Stimulated activated CD4-positive, alpha-beta T cell treated with anti-CD3 and anti-CD28 coated beads, Interleukin-1b, Interleukin-23, amount 100 ng/mL, for 48 hours (primary cell): Measurements from ENCODE around the gene NLGN2.

Experiments used
- DNase-seq: peaks from one replicate; pipeline ENCODE4 v3.0.0-alpha.2; 2020

NLGN2 gene

DNA sequence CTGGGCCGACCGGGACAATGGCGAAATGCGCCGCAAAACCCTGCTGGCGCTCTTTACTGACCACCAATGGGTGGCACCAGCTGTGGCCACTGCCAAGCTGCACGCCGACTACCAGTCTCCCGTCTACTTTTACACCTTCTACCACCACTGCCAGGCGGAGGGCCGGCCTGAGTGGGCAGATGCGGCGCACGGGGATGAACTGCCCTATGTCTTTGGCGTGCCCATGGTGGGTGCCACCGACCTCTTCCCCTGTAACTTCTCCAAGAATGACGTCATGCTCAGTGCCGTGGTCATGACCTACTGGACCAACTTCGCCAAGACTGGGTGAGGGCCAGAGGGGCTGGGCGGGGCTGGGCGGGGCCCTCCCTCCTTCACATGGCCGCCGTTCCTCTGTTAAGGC is 8.1 kb downstream of the NLGN2 start:
- DNase-seq: no peak

- DNase-seq: no peak
Measured at GRCh38 chr17:7416323-7416722, 8.7 kb downstream of the NLGN2 start.

DNA sequence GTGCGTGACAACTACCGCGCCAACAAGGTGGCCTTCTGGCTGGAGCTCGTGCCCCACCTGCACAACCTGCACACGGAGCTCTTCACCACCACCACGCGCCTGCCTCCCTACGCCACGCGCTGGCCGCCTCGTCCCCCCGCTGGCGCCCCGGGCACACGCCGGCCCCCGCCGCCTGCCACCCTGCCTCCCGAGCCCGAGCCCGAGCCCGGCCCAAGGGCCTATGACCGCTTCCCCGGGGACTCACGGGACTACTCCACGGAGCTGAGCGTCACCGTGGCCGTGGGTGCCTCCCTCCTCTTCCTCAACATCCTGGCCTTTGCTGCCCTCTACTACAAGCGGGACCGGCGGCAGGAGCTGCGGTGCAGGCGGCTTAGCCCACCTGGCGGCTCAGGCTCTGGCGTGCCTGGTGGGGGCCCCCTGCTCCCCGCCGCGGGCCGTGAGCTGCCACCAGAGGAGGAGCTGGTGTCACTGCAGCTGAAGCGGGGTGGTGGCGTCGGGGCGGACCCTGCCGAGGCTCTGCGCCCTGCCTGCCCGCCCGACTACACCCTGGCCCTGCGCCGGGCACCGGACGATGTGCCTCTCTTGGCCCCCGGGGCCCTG is 9.5 kb downstream of the NLGN2 start:
- DNase-seq: no peak

- DNase-seq: no peak
Measured at GRCh38 chr17:7418472-7419152, 11.0 kb downstream of the NLGN2 start.

GRCh38 chr17:7419819-7420610 is 12.4 kb downstream of the NLGN2 start, which contains the start of gene SPEM1:
SPEM1 (plus strand) TSS chr17:7420324; CDS start chr17:7420385, 61 bp downstream.
- no peak for DNase-seq

GRCh38 chr17:7421186-7421585 is 13.5 kb downstream of the NLGN2 start:
- no peak for DNase-seq

DNA sequence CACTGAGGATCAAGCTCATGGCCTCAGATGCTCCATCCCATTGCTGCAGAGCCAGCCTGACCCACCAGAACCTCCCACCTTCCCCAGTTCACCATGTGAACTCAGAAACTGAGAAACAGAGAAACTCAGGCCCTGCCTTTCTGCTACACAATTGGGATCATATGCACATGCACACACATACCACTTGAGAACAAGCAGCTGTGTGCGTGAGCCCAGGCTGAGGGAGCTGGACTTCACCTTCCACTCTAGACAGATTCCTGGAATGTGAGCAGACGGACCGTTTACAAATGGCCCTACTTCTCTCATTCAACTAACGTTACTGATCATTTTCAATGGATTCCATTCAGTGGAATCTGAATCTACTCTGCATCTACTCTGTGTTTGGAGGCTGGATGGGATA is 16.0 kb downstream of the NLGN2 start:
- no peak for DNase-seq

- no peak for DNase-seq
Measured at GRCh38 chr17:7425316-7425715, 17.7 kb downstream of the NLGN2 start, which contains the start of gene SPEM2. SPEM2 (plus strand) TSS chr17:7425616; CDS start chr17:7425689, 73 bp downstream.

DNA sequence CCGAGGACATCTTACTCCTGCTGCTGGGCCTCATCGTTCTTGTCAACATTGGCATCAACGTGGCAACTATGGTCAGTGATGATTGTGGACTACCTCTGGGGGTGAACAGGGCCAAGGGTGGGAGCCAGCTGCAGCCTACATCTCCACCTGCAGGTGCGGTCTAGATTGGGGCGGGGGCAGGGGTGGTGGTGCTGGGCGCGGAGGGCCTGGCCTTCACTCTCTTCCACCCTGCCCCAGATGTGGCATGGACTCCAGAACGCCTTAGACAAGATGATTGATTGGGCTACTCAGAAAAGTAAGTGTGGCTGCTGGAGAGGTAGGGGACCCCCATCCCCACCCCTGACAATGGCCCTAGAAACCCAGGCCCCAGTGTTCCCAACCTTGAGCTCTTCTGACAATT is 18.1 kb downstream of the NLGN2 start:
- DNase-seq: no peak

GRCh38 chr17:7426203-7426863 is 18.7 kb downstream of the NLGN2 start:
- no peak for DNase-seq

- no peak for DNase-seq
Measured at GRCh38 chr17:7426896-7427489, 19.3 kb downstream of the NLGN2 start.

- DNase-seq: no peak
Measured at GRCh38 chr17:7427549-7427948, 19.9 kb downstream of the NLGN2 start.

DNA sequence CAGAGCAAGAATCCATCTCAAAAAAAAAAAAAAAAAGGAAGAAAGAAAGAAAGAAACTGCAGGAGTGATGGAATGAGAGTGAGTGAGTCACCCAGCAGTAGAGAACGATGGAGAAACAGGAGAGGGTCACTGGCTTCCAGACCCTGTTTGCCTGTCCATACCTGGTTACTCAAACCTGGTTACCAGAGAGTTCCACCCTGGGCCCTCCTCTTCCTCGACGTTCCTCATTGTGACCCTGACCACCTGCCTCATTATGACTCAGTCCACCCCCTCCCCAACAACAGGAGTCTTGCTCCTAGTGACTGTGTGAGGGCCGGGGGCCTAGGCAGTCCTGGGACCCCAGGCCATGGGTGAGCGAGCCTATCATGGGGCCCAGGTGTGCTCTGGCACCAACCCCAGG is 20.9 kb downstream of the NLGN2 start, which contains the start of gene SPEM3:
TSS of gene SPEM3 (plus strand) at position 301 of the 400 bp plus-strand sequence. CDS start at position 347, 46 bp downstream.
- no peak for DNase-seq

DNA sequence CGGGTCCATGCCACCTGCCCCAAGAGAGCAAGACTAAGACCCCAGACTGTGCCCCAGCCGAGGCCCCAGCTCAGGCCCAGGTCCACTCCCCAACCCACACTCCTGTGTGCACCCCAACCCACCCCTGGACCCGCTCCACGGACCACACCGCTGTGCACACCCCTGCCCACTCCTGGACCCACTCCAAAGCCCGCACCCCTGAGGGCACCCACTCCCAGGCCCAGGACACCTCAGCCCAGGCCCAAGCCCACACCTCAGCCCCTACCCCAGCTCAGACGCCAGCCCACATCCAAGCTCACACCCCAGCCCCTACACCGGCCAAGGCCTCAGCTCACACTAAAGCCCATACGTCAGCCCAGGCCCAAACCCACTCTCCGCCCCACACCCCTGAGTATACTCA is 22.1 kb downstream of the NLGN2 start:
- DNase-seq: no peak

DNA sequence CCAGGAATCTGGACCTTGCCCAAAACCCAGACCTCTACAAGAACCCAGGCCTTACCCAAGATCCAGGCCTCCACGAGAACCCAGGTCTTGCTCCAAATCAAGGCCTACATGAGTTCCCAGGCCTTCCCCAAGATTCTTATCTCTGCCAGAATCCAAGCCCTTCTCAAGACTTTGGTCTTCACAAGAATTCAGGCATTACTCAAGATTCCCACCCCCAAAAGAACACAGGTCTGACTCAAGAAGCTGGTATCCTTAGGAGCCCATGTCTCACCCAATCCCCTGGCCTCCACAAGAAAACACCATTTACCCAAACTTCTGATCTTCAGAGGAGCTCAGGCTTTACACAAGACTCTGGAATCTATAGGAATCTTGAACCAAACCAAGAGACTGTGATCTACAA is 23.6 kb downstream of the NLGN2 start:
- no peak for DNase-seq

DNA sequence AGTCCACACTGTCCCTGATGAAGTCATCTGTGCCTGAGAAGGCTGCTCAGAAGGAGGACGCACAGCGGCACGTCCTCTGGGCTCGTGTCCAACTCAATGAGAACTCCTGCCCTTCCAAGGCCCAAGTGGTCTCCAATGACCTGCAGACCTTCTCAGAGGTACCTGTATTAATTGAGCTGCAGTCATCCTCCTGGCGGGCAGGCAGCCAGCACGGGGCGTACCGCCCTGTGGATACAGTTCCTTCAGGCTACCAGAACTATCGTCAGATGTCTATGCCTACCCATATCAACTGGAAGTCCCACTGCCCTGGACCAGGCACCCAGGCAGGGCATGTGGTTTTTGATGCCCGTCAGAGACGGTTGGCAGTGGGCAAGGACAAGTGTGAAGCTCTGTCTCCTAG is 24.7 kb downstream of the NLGN2 start:
- DNase-seq: no peak

DNA sequence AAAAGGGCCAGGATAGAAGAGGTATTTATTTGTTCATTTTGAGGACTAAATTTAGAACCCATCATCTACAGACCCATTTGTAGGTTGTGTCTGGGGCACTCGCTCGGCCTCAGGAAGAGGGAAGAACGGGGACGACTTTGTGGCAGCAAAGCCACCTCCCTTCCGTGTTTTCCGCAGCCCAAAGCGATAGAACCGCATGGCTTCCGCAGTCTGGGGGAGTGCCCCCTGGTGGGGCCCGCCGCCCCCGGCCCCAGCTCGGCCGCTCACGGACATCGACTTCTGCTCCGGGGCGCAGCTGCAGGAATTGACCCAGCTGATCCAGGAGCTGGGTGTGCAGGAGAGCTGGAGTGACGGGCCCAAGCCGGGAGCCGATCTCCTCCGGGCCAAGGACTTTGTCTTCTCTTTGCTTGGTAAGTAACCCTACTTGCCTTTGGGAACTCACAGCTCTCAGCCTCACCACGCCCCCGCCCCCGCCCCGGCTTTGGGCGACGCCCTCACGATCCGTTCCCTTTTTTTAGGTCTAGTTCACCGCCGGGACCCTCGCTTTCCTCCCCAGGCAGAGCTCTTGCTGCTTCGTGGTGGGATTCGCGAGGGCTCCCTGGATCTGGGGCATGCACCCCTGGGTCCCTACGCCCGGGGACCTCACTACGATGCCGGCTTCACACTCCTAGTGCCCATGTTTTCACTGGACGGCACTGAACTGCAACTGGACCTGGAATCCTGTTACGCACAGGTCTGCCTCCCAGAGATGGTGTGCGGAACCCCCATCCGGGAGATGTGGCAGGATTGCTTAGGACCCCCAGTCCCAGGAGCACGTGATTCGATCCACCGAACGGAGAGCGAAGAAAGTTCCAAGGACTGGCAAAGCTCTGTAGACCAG is 28.3 kb downstream of the NLGN2 start:
- DNase-seq: peak; percentile 47

- peak; percentile 83 for DNase-seq
Measured at GRCh38 chr17:7436556-7437368, 29.1 kb downstream of the NLGN2 start.

DNA sequence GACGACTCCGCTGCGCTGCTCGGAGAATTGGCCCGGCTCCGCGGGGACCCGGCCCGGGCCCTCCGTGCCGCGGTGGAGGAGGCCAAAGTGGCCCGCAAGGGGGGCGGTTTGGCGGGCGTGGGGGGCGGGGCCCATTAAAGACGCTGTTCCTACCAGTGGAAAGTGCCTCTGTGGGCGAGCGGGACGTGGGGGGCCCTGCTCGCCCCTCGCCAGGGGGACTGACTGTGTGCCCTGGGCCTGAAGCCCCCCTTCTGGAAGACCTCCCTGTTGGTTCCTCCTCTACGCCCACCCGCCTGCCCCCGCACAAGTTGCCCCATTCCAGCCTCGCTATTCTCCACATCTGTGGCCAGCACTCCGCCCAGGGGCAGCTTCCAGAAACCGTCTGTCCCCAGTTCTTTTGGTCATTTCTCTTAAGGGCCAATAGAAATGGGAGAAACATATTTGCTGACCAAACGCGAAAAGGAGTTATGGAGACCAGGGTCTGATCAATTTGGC is 29.8 kb downstream of the NLGN2 start:
- DNase-seq: no peak

DNA sequence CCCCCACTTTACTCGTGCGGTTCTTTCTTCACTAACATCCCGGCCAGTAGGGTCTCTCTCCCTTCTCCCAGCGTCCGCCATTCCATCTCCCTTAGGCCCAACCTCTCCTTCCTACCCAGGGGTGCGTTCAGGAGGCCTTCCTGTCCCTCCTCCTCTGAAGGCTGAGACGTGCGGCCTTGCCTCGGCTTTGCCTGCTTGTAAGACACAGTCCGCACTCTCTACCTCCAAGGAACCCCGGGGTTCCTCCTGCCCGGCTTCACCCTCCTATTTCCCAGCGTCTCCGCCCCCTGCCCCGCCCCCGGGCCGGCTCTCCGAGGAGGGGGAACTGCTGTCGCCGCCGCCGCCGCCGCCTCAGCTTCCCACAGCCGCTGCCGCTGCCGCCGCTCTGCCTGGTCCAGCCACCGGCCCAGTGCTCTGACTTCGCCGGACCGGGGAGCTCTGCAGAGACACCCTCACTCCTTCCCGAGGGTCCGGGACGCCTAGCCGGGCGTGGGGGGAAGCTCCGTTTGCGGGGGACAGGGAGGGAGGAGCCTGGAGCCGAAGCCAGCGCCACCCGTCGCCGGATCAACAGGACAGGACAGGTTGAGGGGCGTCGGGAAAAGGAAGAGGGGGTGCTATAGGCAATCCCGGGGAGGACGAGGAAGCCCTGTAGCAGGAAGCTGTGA is 30.4 kb downstream of the NLGN2 start:
- peak; percentile 61 for DNase-seq
